WTC11 (cell line): ENCODE data around the gene PRR15L. TPM values are rescaled to one million over a fixed set of nuclear protein-coding genes. Genes with fewer than 3 reads are reported as not detected.
A peak's percentile ranks its signal among the peaks of the same experiment; 100 is the strongest.

Experiments
- ATAC-seq: fragments of 200-7000 bp; cut with Tn5 transposase; 2 replicates; pipeline ENCODE4 v1.10.0; 2021; ENCODE audit warnings: mild to moderate bottlenecking, moderate library complexity
- CTCF ChIA-PET: fragments of 300-600 bp; sonication (Branson Sonifier 250); formaldehyde crosslinking; loops from one replicate; lab custom pipeline; 2021; ENCODE audit warnings: antibody characterized with exemption; lab: Charles Lee
- POLR2A ChIA-PET: fragments of 350-600 bp; sonication (Branson Sonifier 250); formaldehyde crosslinking; loops from one replicate; lab custom pipeline; 2021; ENCODE audit warnings: antibody characterized with exemption; lab: Charles Lee
- DNase-seq: peaks from one replicate; pipeline ENCODE4 v3.0.0; 2021; ENCODE audit warnings: low spot score
- H3K27ac Mint-ChIP-seq: 2 replicates; pipeline ENCODE4 v1.8.0; 2021; ENCODE audit warnings: mixed read lengths
- H3K27me3 Mint-ChIP-seq: 2 replicates; pipeline ENCODE4 v1.8.0; 2021; ENCODE audit warnings: low read depth, mild to moderate bottlenecking, moderate library complexity, mixed read lengths
- H3K36me3 Mint-ChIP-seq: 2 replicates; pipeline ENCODE4 v1.8.0; 2021; ENCODE audit warnings: mixed read lengths
- H3K4me1 Mint-ChIP-seq: 2 replicates; pipeline ENCODE4 v1.8.0; 2022; ENCODE audit warnings: mixed read lengths
- H3K4me3 Mint-ChIP-seq: 2 replicates; pipeline ENCODE4 v1.8.0; 2021; ENCODE audit warnings: mild to moderate bottlenecking, moderate library complexity, mixed read lengths
- H3K9me3 Mint-ChIP-seq: 2 replicates; pipeline ENCODE4 v1.8.0; 2021; ENCODE audit warnings: mixed read lengths
- CBFB ChIP-seq: sonication (generic); formaldehyde crosslinking; IDR thresholded peaks from 2 replicates; pipeline ENCODE4 v1.8.1; 2022; ENCODE audit warnings: mild to moderate bottlenecking, low read depth, missing genetic modification reagents
- E2F4 ChIP-seq: sonication (generic); formaldehyde crosslinking; IDR thresholded peaks from 2 replicates; pipeline ENCODE4 v1.8.1; 2022; ENCODE audit warnings: low read depth, mild to moderate bottlenecking, moderate library complexity, missing genetic modification reagents, borderline replicate concordance
- EMX1 ChIP-seq: fragments of 250-450 bp; sonication (Bioruptor Pico); IDR thresholded peaks from 2 replicates; pipeline ENCODE4 v1.8.0; 2021; ENCODE audit warnings: mild to moderate bottlenecking
- ETV6 ChIP-seq: sonication (generic); formaldehyde crosslinking; IDR thresholded peaks from 2 replicates; pipeline ENCODE4 v1.8.1; 2022; ENCODE audit warnings: mild to moderate bottlenecking, missing genetic modification reagents
- GABPB1 ChIP-seq: sonication (generic); formaldehyde crosslinking; IDR thresholded peaks from 2 replicates; pipeline ENCODE4 v1.8.1; 2023; ENCODE audit warnings: mild to moderate bottlenecking, missing genetic modification reagents
- HMGA2 ChIP-seq: fragments of 250-450 bp; sonication (Bioruptor Pico); IDR thresholded peaks from 2 replicates; pipeline ENCODE4 v1.4.0; 2021; ENCODE audit warnings: mild to moderate bottlenecking, moderate library complexity
- NR1H2 ChIP-seq: sonication (generic); formaldehyde crosslinking; IDR thresholded peaks from 2 replicates; pipeline ENCODE4 v1.9.0; 2021; ENCODE audit warnings: mild to moderate bottlenecking, moderate library complexity, missing genetic modification reagents
- SMAD3 ChIP-seq: sonication (generic); formaldehyde crosslinking; IDR thresholded peaks from 2 replicates; pipeline ENCODE4 v1.8.0; 2022; ENCODE audit warnings: missing genetic modification reagents, mild to moderate bottlenecking, borderline replicate concordance
- SP1 ChIP-seq: sonication (generic); formaldehyde crosslinking; conservative IDR thresholded peaks from 2 replicates; pipeline ENCODE4 v1.8.1; 2022; ENCODE audit warnings: missing genetic modification reagents
- ZNF396 ChIP-seq: fragments of 250-450 bp; sonication (Bioruptor Pico); IDR thresholded peaks from 2 replicates; pipeline ENCODE4 v1.8.0; 2021; ENCODE audit warnings: mild to moderate bottlenecking, moderate library complexity, borderline replicate concordance
- total RNA-seq: library from RNA; stranded (reverse); gene quantifications from 3 replicates; pipeline ENCODE4 v1.2.3, GENCODE V29; 2021
- TF ChIP-seq, protein P1 (sequence below): sonication (generic); formaldehyde crosslinking; conservative IDR thresholded peaks from 2 replicates; pipeline ENCODE4 v1.8.1; 2023; ENCODE audit warnings: mild to moderate bottlenecking, low read depth, missing genetic modification reagents, moderate library complexity
- TF ChIP-seq, protein P2 (sequence below): sonication (generic); formaldehyde crosslinking; IDR thresholded peaks from 2 replicates; pipeline ENCODE4 v1.8.1; 2023; ENCODE audit warnings: mild to moderate bottlenecking, moderate library complexity, missing genetic modification reagents
- TF ChIP-seq, protein P3 (sequence below): fragments of 250-450 bp; sonication (Bioruptor Pico); IDR thresholded peaks from 2 replicates; pipeline ENCODE4 v1.9.0; 2021; ENCODE audit warnings: mild to moderate bottlenecking, borderline replicate concordance

Gene PRR15L
- total RNA-seq, 1 experiment from 2014 or later = 0.59 TPM

DNA sequence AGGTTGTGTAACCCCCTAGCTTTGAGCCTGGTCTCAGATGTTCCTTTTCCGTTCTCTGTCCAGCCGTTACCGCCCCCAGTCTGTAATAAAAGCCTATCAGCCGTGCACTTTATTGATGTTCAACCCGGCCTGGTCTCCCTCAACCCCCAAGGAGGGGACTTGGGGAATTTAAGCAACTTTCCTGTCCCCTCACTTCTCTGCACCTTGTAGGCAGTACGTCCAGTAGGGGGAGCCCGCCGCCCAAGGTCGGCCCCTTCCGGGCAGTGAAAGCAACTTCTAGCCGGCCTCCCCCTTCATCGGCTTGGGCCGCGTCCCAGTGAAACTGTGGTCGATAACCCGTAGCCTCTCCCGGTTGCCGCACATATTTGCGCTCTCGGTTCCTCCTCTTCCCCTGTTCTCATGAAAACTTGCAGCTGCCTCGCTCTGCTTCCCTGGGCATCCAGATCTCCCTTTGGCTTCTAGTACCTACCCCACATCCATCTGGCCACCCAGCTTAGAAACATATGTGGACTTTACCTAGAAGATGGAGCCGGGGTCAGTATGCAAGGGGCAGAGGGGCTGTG, 8.4 kb downstream of the PRR15L start (continued):
- TF ChIP-seq, protein P1, sequence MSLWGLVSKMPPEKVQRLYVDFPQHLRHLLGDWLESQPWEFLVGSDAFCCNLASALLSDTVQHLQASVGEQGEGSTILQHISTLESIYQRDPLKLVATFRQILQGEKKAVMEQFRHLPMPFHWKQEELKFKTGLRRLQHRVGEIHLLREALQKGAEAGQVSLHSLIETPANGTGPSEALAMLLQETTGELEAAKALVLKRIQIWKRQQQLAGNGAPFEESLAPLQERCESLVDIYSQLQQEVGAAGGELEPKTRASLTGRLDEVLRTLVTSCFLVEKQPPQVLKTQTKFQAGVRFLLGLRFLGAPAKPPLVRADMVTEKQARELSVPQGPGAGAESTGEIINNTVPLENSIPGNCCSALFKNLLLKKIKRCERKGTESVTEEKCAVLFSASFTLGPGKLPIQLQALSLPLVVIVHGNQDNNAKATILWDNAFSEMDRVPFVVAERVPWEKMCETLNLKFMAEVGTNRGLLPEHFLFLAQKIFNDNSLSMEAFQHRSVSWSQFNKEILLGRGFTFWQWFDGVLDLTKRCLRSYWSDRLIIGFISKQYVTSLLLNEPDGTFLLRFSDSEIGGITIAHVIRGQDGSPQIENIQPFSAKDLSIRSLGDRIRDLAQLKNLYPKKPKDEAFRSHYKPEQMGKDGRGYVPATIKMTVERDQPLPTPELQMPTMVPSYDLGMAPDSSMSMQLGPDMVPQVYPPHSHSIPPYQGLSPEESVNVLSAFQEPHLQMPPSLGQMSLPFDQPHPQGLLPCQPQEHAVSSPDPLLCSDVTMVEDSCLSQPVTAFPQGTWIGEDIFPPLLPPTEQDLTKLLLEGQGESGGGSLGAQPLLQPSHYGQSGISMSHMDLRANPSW (CRISPR knock-in tag) = no peak
- TF ChIP-seq CBFB (CRISPR knock-in tag) (no peak), ETV6 (CRISPR knock-in tag) (0 out of 2 replicates have a peak, but pooled peaks have one; percentile 17), SP1 (CRISPR knock-in tag) (peak; percentile 50; the same call in 1 of the 2 replicates), GABPB1 (CRISPR knock-in tag) (peak; percentile 18), SMAD3 (CRISPR knock-in tag) (0 out of 2 replicates have a peak, but pooled peaks have one; percentile 28), EMX1 (no peak), HMGA2 (CRISPR knock-in tag) (no peak)
- TF ChIP-seq, protein P2, sequence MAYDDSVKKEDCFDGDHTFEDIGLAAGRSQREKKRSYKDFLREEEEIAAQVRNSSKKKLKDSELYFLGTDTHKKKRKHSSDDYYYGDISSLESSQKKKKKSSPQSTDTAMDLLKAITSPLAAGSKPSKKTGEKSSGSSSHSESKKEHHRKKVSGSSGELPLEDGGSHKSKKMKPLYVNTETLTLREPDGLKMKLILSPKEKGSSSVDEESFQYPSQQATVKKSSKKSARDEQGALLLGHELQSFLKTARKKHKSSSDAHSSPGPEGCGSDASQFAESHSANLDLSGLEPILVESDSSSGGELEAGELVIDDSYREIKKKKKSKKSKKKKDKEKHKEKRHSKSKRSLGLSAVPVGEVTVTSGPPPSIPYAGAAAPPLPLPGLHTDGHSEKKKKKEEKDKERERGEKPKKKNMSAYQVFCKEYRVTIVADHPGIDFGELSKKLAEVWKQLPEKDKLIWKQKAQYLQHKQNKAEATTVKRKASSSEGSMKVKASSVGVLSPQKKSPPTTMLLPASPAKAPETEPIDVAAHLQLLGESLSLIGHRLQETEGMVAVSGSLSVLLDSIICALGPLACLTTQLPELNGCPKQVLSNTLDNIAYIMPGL (CRISPR knock-in tag) = peak; percentile 75; the same call in 1 of the 2 replicates

DNA sequence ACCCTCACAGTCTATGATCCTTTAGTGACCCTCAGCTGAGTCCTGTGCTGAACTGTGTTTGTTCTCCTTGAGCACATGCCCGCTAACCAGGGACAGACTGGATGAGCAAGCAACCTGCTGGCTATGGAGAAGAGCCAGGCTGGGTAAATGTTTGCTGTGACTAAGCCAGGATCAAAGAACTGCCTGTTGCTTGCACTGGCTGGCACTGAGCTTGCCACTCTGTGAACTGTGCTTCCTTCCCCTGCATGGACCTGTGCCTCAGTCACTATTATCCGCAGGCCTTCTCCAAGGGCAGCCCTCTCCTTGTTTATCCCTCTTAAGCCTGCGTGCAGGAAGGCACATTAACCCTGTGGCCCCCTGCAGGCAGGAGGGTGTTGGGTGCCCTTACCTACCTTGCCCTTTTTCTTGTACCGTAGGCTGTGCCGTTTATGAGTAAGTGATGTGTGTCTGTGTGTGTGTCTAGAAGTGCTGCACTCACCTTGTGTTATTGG, 8.9 kb downstream of the PRR15L start:
- POLR2A ChIA-PET = no interaction called here
- ATAC-seq = no peak

More for the DNA sequence above, 8.9 kb downstream of the PRR15L start:
- TF ChIP-seq, protein P3, sequence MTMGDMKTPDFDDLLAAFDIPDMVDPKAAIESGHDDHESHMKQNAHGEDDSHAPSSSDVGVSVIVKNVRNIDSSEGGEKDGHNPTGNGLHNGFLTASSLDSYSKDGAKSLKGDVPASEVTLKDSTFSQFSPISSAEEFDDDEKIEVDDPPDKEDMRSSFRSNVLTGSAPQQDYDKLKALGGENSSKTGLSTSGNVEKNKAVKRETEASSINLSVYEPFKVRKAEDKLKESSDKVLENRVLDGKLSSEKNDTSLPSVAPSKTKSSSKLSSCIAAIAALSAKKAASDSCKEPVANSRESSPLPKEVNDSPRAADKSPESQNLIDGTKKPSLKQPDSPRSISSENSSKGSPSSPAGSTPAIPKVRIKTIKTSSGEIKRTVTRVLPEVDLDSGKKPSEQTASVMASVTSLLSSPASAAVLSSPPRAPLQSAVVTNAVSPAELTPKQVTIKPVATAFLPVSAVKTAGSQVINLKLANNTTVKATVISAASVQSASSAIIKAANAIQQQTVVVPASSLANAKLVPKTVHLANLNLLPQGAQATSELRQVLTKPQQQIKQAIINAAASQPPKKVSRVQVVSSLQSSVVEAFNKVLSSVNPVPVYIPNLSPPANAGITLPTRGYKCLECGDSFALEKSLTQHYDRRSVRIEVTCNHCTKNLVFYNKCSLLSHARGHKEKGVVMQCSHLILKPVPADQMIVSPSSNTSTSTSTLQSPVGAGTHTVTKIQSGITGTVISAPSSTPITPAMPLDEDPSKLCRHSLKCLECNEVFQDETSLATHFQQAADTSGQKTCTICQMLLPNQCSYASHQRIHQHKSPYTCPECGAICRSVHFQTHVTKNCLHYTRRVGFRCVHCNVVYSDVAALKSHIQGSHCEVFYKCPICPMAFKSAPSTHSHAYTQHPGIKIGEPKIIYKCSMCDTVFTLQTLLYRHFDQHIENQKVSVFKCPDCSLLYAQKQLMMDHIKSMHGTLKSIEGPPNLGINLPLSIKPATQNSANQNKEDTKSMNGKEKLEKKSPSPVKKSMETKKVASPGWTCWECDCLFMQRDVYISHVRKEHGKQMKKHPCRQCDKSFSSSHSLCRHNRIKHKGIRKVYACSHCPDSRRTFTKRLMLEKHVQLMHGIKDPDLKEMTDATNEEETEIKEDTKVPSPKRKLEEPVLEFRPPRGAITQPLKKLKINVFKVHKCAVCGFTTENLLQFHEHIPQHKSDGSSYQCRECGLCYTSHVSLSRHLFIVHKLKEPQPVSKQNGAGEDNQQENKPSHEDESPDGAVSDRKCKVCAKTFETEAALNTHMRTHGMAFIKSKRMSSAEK (CRISPR knock-in tag) = no peak
- TF ChIP-seq EMX1 (peak; percentile 23; the same call in 1 of the 2 replicates), E2F4 (no peak), NR1H2 (CRISPR knock-in tag) (no peak), ZNF396 (CRISPR knock-in tag) (no peak)
- DNase-seq = no peak
- H3K4me3 Mint-ChIP-seq = no peak overlapping the region
- H3K27me3 Mint-ChIP-seq = no peaks in the 10 kb centered on the region
- H3K4me1 Mint-ChIP-seq = peaks cover 16% of the 10 kb centered on the region
- H3K27ac Mint-ChIP-seq = peak overlapping the region; percentile 83
- CTCF ChIA-PET = interaction anchor here (0.6 to 4.9 kb wide), 15 partner anchors 9 to 123 kb away, joined by 3 to 104 read pairs (median 5); partner anchors contain the start of genes CDK5RAP3, PRR15L, SCRN2 and SP2
- peaks cover 6% of the 10 kb centered on the region; the same call in 1 of the 2 replicates for H3K36me3 Mint-ChIP-seq
- no peaks in the 10 kb centered on the region for H3K9me3 Mint-ChIP-seq
